ENCODE measurements around the gene ADAMTS4.

GRCh38 chr1:161161652-161162051, 37.2 kb downstream of the ADAMTS4 start:
- no peak for TF ChIP-seq CTCF (conservative IDR thresholded peaks at IDR 0.05; ENCODE audit: low read depth, low read length)
- no peak for TF ChIP-seq MAFK (IDR thresholded peaks at IDR 0.05; ENCODE audit: low read depth, low read length)
- TF ChIP-seq POLR2A (IDR thresholded peaks at IDR 0.05; ENCODE audit: low read depth, low read length) = no peak
- no peak for TF ChIP-seq CEBPB (IDR thresholded peaks at IDR 0.05; ENCODE audit: low read depth, low read length)
- no peak for TF ChIP-seq ELK1 (IDR thresholded peaks at IDR 0.05; ENCODE audit: borderline replicate concordance, low read depth, low read length)
- no peak for TF ChIP-seq NFE2L2 (IDR thresholded peaks at IDR 0.05; ENCODE audit: low read depth, low read length)
- TF ChIP-seq MXI1 (IDR thresholded peaks at IDR 0.05; ENCODE audit: borderline replicate concordance, low read depth, low read length) = no peak
- no peak for TF ChIP-seq RAD21 (IDR thresholded peaks at IDR 0.05; ENCODE audit: low read length)
- TF ChIP-seq RCOR1 (IDR thresholded peaks at IDR 0.05; ENCODE audit: insufficient replicate concordance, low read length) = no peak
- TF ChIP-seq USF2 (IDR thresholded peaks at IDR 0.05; ENCODE audit: low read depth, low read length) = no peak

Measured in IMR-90 (cell line).